H9 (cell line): Measurements from ENCODE around the gene MOG. TPM values are rescaled to one million over a fixed set of nuclear protein-coding genes. Genes with fewer than 3 reads are reported as not detected.

Experiments used
- DNase-seq: peaks from one replicate; pipeline ENCODE4 v3.0.0-alpha.2; 2017
- H2AFZ ChIP-seq: one replicate; pipeline ENCODE4 v1.6.1; 2013; ENCODE audit warnings: mild to moderate bottlenecking, low read length, control low read depth, moderate library complexity
- H2AK5ac ChIP-seq: 2 replicates; pipeline ENCODE4 v1.6.1; 2013; ENCODE audit warnings: low read length, control low read depth, mixed read lengths; ENCODE audit not compliant: insufficient read length
- H2BK120ac ChIP-seq: one replicate; pipeline ENCODE4 v1.6.1; 2013; ENCODE audit warnings: low read depth, mild to moderate bottlenecking, low read length, control low read depth, inconsistent platforms; ENCODE audit not compliant: poor library complexity, severe bottlenecking
- H2BK12ac ChIP-seq: 2 replicates; pipeline ENCODE4 v1.6.1; 2013; ENCODE audit warnings: low read length, control low read depth, mixed read lengths, low read depth; ENCODE audit not compliant: insufficient read length
- H2BK15ac ChIP-seq: 2 replicates; pipeline ENCODE4 v1.6.1; 2013; ENCODE audit warnings: low read depth, low read length, control low read depth
- H2BK20ac ChIP-seq: one replicate; pipeline ENCODE4 v1.6.1; 2013; ENCODE audit warnings: low read depth, mild to moderate bottlenecking, low read length, control low read depth, inconsistent platforms; ENCODE audit not compliant: poor library complexity, severe bottlenecking
- H2BK5ac ChIP-seq: 2 replicates; pipeline ENCODE4 v1.6.1; 2013; ENCODE audit warnings: low read length, control low read depth, mixed read lengths; ENCODE audit not compliant: insufficient read length
- H3K14ac ChIP-seq: 2 replicates; pipeline ENCODE4 v1.6.1; 2013; ENCODE audit warnings: low read length, control low read depth; ENCODE audit not compliant: insufficient read depth
- H3K18ac ChIP-seq: 2 replicates; pipeline ENCODE4 v1.6.1; 2013; ENCODE audit warnings: low read depth, mild to moderate bottlenecking, mixed read lengths, low read length, control low read depth; ENCODE audit not compliant: insufficient read length
- H3K23ac ChIP-seq: 2 replicates; pipeline ENCODE4 v1.6.1; 2013; ENCODE audit warnings: low read length, control low read depth, mixed read lengths, low read depth; ENCODE audit not compliant: insufficient read length
- H3K23me2 ChIP-seq: 2 replicates; pipeline ENCODE4 v1.6.1; 2013; ENCODE audit warnings: low read depth, mild to moderate bottlenecking, mixed read lengths, low read length, control low read depth; ENCODE audit not compliant: insufficient read length, poor library complexity, severe bottlenecking
- H3K27ac ChIP-seq: 2 replicates; pipeline ENCODE4 v1.5.1; 2013; ENCODE audit warnings: low read length, control low read depth, mixed read lengths, low read depth; ENCODE audit not compliant: insufficient read length
- H3K27me3 ChIP-seq: 2 replicates; pipeline ENCODE4 v1.6.1; 2013; ENCODE audit warnings: low read length, control low read depth, inconsistent platforms; ENCODE audit not compliant: insufficient read depth
- H3K4ac ChIP-seq: 2 replicates; pipeline ENCODE4 v1.6.1; 2013; ENCODE audit warnings: low read depth, mild to moderate bottlenecking, control low read depth, inconsistent platforms, low read length, moderate library complexity
- H3K4me1 ChIP-seq: 2 replicates; pipeline ENCODE4 v1.6.1; 2013; ENCODE audit warnings: low read length, control low read depth, inconsistent platforms; ENCODE audit not compliant: insufficient read depth
- H3K4me2 ChIP-seq: 2 replicates; pipeline ENCODE4 v1.6.1; 2013; ENCODE audit warnings: low read length, control low read depth, mixed read lengths; ENCODE audit not compliant: insufficient read length, insufficient read depth
- H3K56ac ChIP-seq: 2 replicates; pipeline ENCODE4 v1.6.1; 2013; ENCODE audit warnings: low read depth, mild to moderate bottlenecking, mixed read lengths, low read length, control low read depth; ENCODE audit not compliant: insufficient read length
- H3K79me1 ChIP-seq: 2 replicates; pipeline ENCODE4 v1.6.1; 2013; ENCODE audit warnings: low read depth, mild to moderate bottlenecking, moderate library complexity, low read length, control low read depth, inconsistent platforms; ENCODE audit not compliant: insufficient read depth, poor library complexity, severe bottlenecking
- H3K79me2 ChIP-seq: 2 replicates; pipeline ENCODE4 v1.6.1; 2013; ENCODE audit warnings: low read length, control low read depth, inconsistent platforms; ENCODE audit not compliant: insufficient read depth
- H3K9ac ChIP-seq: 2 replicates; pipeline ENCODE4 v1.6.1; 2013; ENCODE audit warnings: low read length, control low read depth, mixed read lengths; ENCODE audit not compliant: insufficient read length; ENCODE audit errors: extremely low read depth
- H3K9me3 ChIP-seq: one replicate; pipeline ENCODE4 v1.6.1; 2013; ENCODE audit warnings: low read depth, low read length, inconsistent platforms; ENCODE audit not compliant: control insufficient read depth
- H3T11ph ChIP-seq: one replicate; pipeline ENCODE4 v1.6.1; 2013; ENCODE audit warnings: mild to moderate bottlenecking, low read length, control low read depth, inconsistent platforms
- H4K20me1 ChIP-seq: one replicate; pipeline ENCODE4 v1.6.1; 2013; ENCODE audit not compliant: control insufficient read depth, insufficient read length, insufficient read depth
- H4K5ac ChIP-seq: 2 replicates; pipeline ENCODE4 v1.6.1; 2013; ENCODE audit warnings: low read depth, mild to moderate bottlenecking, mixed read lengths, low read length, control low read depth; ENCODE audit not compliant: insufficient read length
- H4K8ac ChIP-seq: replicated peaks from 2 replicates; pipeline ENCODE4 v1.6.1; 2013; ENCODE audit warnings: low read length, control low read depth, mixed read lengths, low read depth; ENCODE audit not compliant: insufficient read length
- H4K91ac ChIP-seq: 2 replicates; pipeline ENCODE4 v1.6.1; 2013; ENCODE audit warnings: low read depth, mild to moderate bottlenecking, moderate library complexity, mixed read lengths, low read length, control low read depth; ENCODE audit not compliant: insufficient read length
- H3K27ac Mint-ChIP-seq, 3 experiments: 2 replicates in 2 of 3; 3 replicates in 1 of 3; pipeline ENCODE4 v1.8.0; 2020 to 2021; ENCODE audit warnings: mixed read lengths in 3 of 3, mild to moderate bottlenecking in 1 of 3, moderate library complexity in 1 of 3
- H3K27me3 Mint-ChIP-seq: 2 replicates; pipeline ENCODE4 v1.8.0; 2021; ENCODE audit warnings: low read depth, mild to moderate bottlenecking, moderate library complexity, mixed read lengths
- H3K36me3 Mint-ChIP-seq, 3 experiments: 2 replicates in 2 of 3; 3 replicates in 1 of 3; pipeline ENCODE4 v1.8.0; 2020 to 2021; ENCODE audit warnings: low read depth in 3 of 3, mixed read lengths in 3 of 3; ENCODE audit not compliant: insufficient read depth in 1 of 3
- H3K4me1 Mint-ChIP-seq, 2 experiments: 2 replicates each; pipeline ENCODE4 v1.8.0; 2020; ENCODE audit warnings: mixed read lengths in 2 of 2
- H3K4me3 Mint-ChIP-seq, 2 experiments: 2 replicates in 1 of 2; 3 replicates in 1 of 2; pipeline ENCODE4 v1.8.0; 2020 to 2021; ENCODE audit warnings: mild to moderate bottlenecking in 2 of 2, mixed read lengths in 2 of 2, moderate library complexity in 1 of 2
- H3K9me3 Mint-ChIP-seq, 2 experiments: 2 replicates in 1 of 2; 3 replicates in 1 of 2; pipeline ENCODE4 v1.8.0; 2020; ENCODE audit warnings: mild to moderate bottlenecking in 2 of 2, mixed read lengths in 2 of 2, moderate library complexity in 1 of 2
- WGBS: extraction: QIAGEN DNeasy Blood & Tissue Kit; methylation state at CpG from one replicate; pipeline ENCODE4 v1.1.7; 2013; ENCODE audit warnings: missing lambda C conversion rate, low lambda C conversion rate, mixed read lengths; ENCODE audit not compliant: insufficient read length; ENCODE audit errors: extremely low coverage; 5-methylcytosine and 5-hydroxymethylcytosine counted together
- total RNA-seq: library from RNA; stranded (reverse); gene quantifications from 2 replicates; pipeline ENCODE4 v1.2.1, GENCODE V29; 2021
- TF ChIP-seq, protein P1 (sequence below): fragments of 200-600 bp; sonication (generic); conservative IDR thresholded peaks from 3 replicates; pipeline ENCODE4 v1.8.0; 2021; ENCODE audit warnings: antibody characterized with exemption, mild to moderate bottlenecking

Gene MOG
- total RNA-seq, 1 experiment from 2014 or later: 0.55 TPM

GRCh38 chr6:29678114-29678513 is 21.2 kb downstream of the MOG start:
- Histone ChIP-seq H3K56ac (no peak overlapping the region), H3K23me2 (no peaks in the 10 kb centered on the region), H2BK12ac (no peak overlapping the region), H3K9ac (no peak overlapping the region), H3K23ac (no peak overlapping the region), H4K5ac (no peak overlapping the region), H2BK120ac (no peak overlapping the region), H4K8ac (no peak overlapping the region), H2AK5ac (no peak overlapping the region), H3K18ac (no peak overlapping the region), H3K79me2 (no peaks in the 10 kb centered on the region), H4K91ac (no peak overlapping the region), H3T11ph (no peak overlapping the region), H2BK15ac (no peak overlapping the region), H2BK5ac (no peak overlapping the region), H3K4me1 (peaks cover 2% of the 10 kb centered on the region; the same call in 1 of the 2 replicates), H3K27ac (no peak overlapping the region), H3K14ac (no peak overlapping the region), H2AFZ (no peak overlapping the region), H3K4me2 (no peak overlapping the region), H4K20me1 (no peaks in the 10 kb centered on the region), H3K27me3 (no peaks in the 10 kb centered on the region), H3K9me3 (no peaks in the 10 kb centered on the region), H3K4ac (no peak overlapping the region; the same call in 1 of the 2 replicates), H3K79me1 (no peaks in the 10 kb centered on the region), H2BK20ac (no peak overlapping the region)
- Mint-ChIP-seq H3K27me3 (peaks cover 2% of the 10 kb centered on the region; the same call in 1 of the 2 replicates), H3K9me3 (peaks cover 0 to 2% of the 10 kb centered on the region in 2 experiments; a peak in 2 of 5 replicates), H3K4me1 (peaks cover 20 to 32% of the 10 kb centered on the region in 2 experiments), H3K4me3 (no peak overlapping the region), H3K36me3 (peaks cover 1 to 9% (median 4%) of the 10 kb centered on the region in 3 experiments; a peak in 5 of 7 replicates), H3K27ac (peak overlapping the region in 1 of 3 experiments; percentile 94; a peak in 1 of 7 replicates)
- WGBS: no CpG with 5 or more reads among the region's 5 CpGs
- no peak for DNase-seq
- TF ChIP-seq, protein P1, sequence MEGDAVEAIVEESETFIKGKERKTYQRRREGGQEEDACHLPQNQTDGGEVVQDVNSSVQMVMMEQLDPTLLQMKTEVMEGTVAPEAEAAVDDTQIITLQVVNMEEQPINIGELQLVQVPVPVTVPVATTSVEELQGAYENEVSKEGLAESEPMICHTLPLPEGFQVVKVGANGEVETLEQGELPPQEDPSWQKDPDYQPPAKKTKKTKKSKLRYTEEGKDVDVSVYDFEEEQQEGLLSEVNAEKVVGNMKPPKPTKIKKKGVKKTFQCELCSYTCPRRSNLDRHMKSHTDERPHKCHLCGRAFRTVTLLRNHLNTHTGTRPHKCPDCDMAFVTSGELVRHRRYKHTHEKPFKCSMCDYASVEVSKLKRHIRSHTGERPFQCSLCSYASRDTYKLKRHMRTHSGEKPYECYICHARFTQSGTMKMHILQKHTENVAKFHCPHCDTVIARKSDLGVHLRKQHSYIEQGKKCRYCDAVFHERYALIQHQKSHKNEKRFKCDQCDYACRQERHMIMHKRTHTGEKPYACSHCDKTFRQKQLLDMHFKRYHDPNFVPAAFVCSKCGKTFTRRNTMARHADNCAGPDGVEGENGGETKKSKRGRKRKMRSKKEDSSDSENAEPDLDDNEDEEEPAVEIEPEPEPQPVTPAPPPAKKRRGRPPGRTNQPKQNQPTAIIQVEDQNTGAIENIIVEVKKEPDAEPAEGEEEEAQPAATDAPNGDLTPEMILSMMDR: no peak
